HCT116 (cell line): Measurements from ENCODE around the gene CYB5A. TPM values are rescaled to one million over a fixed set of nuclear protein-coding genes. Genes with fewer than 3 reads are reported as not detected.

ENCODE experiments used
- ATAC-seq: fragments of 200-7000 bp; cut with Tn5 transposase; 2 replicates; pipeline ENCODE4 v1.9.1; 2020; ENCODE audit warnings: mild to moderate bottlenecking, moderate library complexity
- BruUV-seq: library from RNA; stranded (reverse); fragments of 400-500 nt; replicated peaks from 2 replicates; lab custom pipeline; 2021; lab: Mats Ljungman, UMichigan
- CTCF ChIA-PET: fragments of 300-600 bp; sonication (Branson Sonifier 250); formaldehyde crosslinking; loops from one replicate; lab custom pipeline; 2021; ENCODE audit warnings: antibody characterized with exemption; lab: Charles Lee
- POLR2A ChIA-PET: fragments of 300-600, 350-600 bp; sonication (Branson Sonifier 250); formaldehyde crosslinking; loops from one replicate; lab custom pipeline; 2021; ENCODE audit warnings: antibody characterized with exemption; lab: Charles Lee
- RAD21 ChIA-PET, 2 experiments: fragments of 300-600 bp; sonication (Branson Sonifier 250); formaldehyde crosslinking; loops; one replicate each; lab custom pipeline; 2023; ENCODE audit warnings: low total read pairs in 2 of 2; ENCODE audit not compliant: uncharacterized antibody in 2 of 2, unreplicated experiment in 2 of 2, low non-redundant PET in 1 of 2; lab: Charles Lee
- DNase-seq: peaks from one replicate; pipeline ENCODE4 v3.0.0-alpha.2; 2010; ENCODE audit warnings: low read depth, low spot score
- H2AFZ ChIP-seq: fragments of 200-600 bp; shearing (Covaris generic), sonication (generic); 2 replicates; pipeline ENCODE4 v1.6.1; 2017; ENCODE audit warnings: low read depth, mixed run types, mixed read lengths, antibody characterized with exemption, low read length; ENCODE audit not compliant: poor library complexity, severe bottlenecking
- H3K27ac ChIP-seq: 2 replicates; pipeline ENCODE4 v1.5.1; 2012; ENCODE audit warnings: low read depth, low read length
- H3K27me3 ChIP-seq: fragments of 200-600 bp; sonication (generic); 2 replicates; pipeline ENCODE4 v1.6.1; 2016; ENCODE audit warnings: mixed run types, low read length, mixed read lengths; ENCODE audit not compliant: insufficient read depth
- H3K36me3 ChIP-seq, 2 experiments: fragments of 200-500 bp in 1 of 2; fragments of 200-600 bp in 1 of 2; sonication (Bioruptor generic) in 1 of 2; sonication (generic) in 1 of 2; 2 replicates each; pipeline versions ENCODE4 v1.5.1 to v1.6.1; 2014 to 2016; ENCODE audit warnings: low read length in 2 of 2, inconsistent platforms in 1 of 2, mixed read lengths in 1 of 2, mixed run types in 1 of 2; ENCODE audit not compliant: insufficient read depth in 2 of 2, control insufficient read depth in 1 of 2
- H3K4me1 ChIP-seq, 2 experiments: fragments of 200-600 bp in 1 of 2; sonication (generic) in 1 of 2; 2 replicates each; pipeline versions ENCODE4 v1.5.1 to v1.6.1; 2012 to 2017; ENCODE audit warnings: low read length in 2 of 2, inconsistent platforms in 1 of 2, mild to moderate bottlenecking in 1 of 2, mixed read lengths in 1 of 2, mixed run types in 1 of 2, moderate library complexity in 1 of 2; ENCODE audit not compliant: insufficient read depth in 2 of 2, control insufficient read depth in 1 of 2
- H3K4me2 ChIP-seq: fragments of 200-600 bp; sonication (generic); 2 replicates; pipeline ENCODE4 v1.6.1; 2017; ENCODE audit warnings: mixed run types, low read length, mixed read lengths
- H3K4me3 ChIP-seq, 2 experiments: fragments of 200-600 bp in 1 of 2; sonication (generic) in 1 of 2; replicated peaks in 1 of 2; 2 replicates each; pipeline ENCODE4 v1.5.1; 2011 to 2016; ENCODE audit warnings: low read length in 2 of 2, control low read depth in 1 of 2, low read depth in 1 of 2, mild to moderate bottlenecking in 1 of 2, mixed read lengths in 1 of 2, mixed run types in 1 of 2
- H3K79me2 ChIP-seq: fragments of 200-600 bp; sonication (generic); 2 replicates; pipeline ENCODE4 v1.6.1; 2017; ENCODE audit warnings: mild to moderate bottlenecking, mixed run types, low read length, moderate library complexity, mixed read lengths; ENCODE audit not compliant: insufficient read depth
- H3K9ac ChIP-seq: fragments of 200-600 bp; sonication (generic); 2 replicates; pipeline ENCODE4 v1.6.1; 2016; ENCODE audit warnings: low read length, mixed read lengths
- H3K9me2 ChIP-seq: fragments of 200-600 bp; sonication (generic), shearing (Covaris generic); 2 replicates; pipeline ENCODE4 v1.6.1; 2017; ENCODE audit warnings: mixed run types, mild to moderate bottlenecking, moderate library complexity; ENCODE audit not compliant: insufficient read depth
- H3K9me3 ChIP-seq, 2 experiments: fragments of 200-500 bp in 1 of 2; fragments of 200-600 bp in 1 of 2; sonication (Bioruptor generic) in 1 of 2; sonication (generic) in 1 of 2; 2 replicates each; pipeline ENCODE4 v1.6.1; 2014 to 2017; ENCODE audit warnings: low read length in 2 of 2, mixed read lengths in 2 of 2, inconsistent platforms in 1 of 2, low read depth in 1 of 2, mild to moderate bottlenecking in 1 of 2, mixed run types in 1 of 2, moderate library complexity in 1 of 2; ENCODE audit not compliant: control insufficient read depth in 1 of 2, insufficient read depth in 1 of 2
- H4K20me1 ChIP-seq: fragments of 200-600 bp; sonication (generic), shearing (Covaris generic); 2 replicates; pipeline ENCODE4 v1.6.1; 2017; ENCODE audit warnings: mixed run types, mild to moderate bottlenecking, moderate library complexity; ENCODE audit not compliant: insufficient read depth
- CBX3 ChIP-seq: IDR thresholded peaks from 2 replicates; pipeline ENCODE4 v1.6.1; 2012; ENCODE audit warnings: low read depth
- CEBPB ChIP-seq: IDR thresholded peaks from 2 replicates; pipeline ENCODE4 v1.6.1; 2012; ENCODE audit warnings: low read depth
- CTCF ChIP-seq, 3 experiments: fragments of 200-600 bp in 1 of 3; sonication (generic) in 1 of 3; IDR thresholded peaks in 2 of 3; conservative IDR thresholded peaks in 1 of 3; 2 replicates each; pipeline ENCODE4 v1.5.1; 2012 to 2017; ENCODE audit warnings: low read depth in 2 of 3, low read length in 2 of 3, antibody characterized with exemption in 1 of 3, borderline replicate concordance in 1 of 3, control low read depth in 1 of 3, mild to moderate bottlenecking in 1 of 3, mixed read lengths in 1 of 3, mixed run types in 1 of 3, moderate library complexity in 1 of 3; ENCODE audit not compliant: insufficient read depth in 1 of 3
- EZH2 ChIP-seq: fragments of 200-600 bp; sonication (generic); IDR thresholded peaks from 2 replicates; pipeline ENCODE4 v1.6.1; 2017; ENCODE audit warnings: antibody characterized with exemption, mixed run types
- JUND ChIP-seq: IDR thresholded peaks from 2 replicates; pipeline ENCODE4 v1.6.1; 2012
- RAD21 ChIP-seq: IDR thresholded peaks from 2 replicates; pipeline ENCODE4 v1.6.1; 2012; ENCODE audit warnings: low read depth, mild to moderate bottlenecking
- REST ChIP-seq: IDR thresholded peaks from 2 replicates; pipeline ENCODE4 v1.6.1; 2012; ENCODE audit warnings: low read depth
- SIN3A ChIP-seq: IDR thresholded peaks from 2 replicates; pipeline ENCODE4 v1.6.1; 2012; ENCODE audit warnings: low read depth
- SP1 ChIP-seq: IDR thresholded peaks from 2 replicates; pipeline ENCODE4 v1.6.1; 2012; ENCODE audit warnings: low read depth
- TCF7L2 ChIP-seq: IDR thresholded peaks from 2 replicates; pipeline ENCODE4 v1.7.0; 2011; ENCODE audit warnings: borderline replicate concordance, inconsistent platforms; ENCODE audit not compliant: insufficient read depth, insufficient read length; ENCODE audit errors: extremely low read depth
- YY1 ChIP-seq: IDR thresholded peaks from 2 replicates; pipeline ENCODE4 v1.6.1; 2011; ENCODE audit warnings: low read length, low read depth, moderate library complexity, mild to moderate bottlenecking; ENCODE audit not compliant: insufficient replicate concordance; ENCODE audit errors: extremely low read depth
- ZBTB33 ChIP-seq: IDR thresholded peaks from 2 replicates; pipeline ENCODE4 v1.6.1; 2011; ENCODE audit warnings: mild to moderate bottlenecking, low read length, moderate library complexity; ENCODE audit not compliant: insufficient replicate concordance; ENCODE audit errors: extremely low read depth
- ZNF274 ChIP-seq: fragments of 200-500 bp; sonication (Bioruptor generic); IDR thresholded peaks from 2 replicates; pipeline ENCODE4 v1.6.1; 2014; ENCODE audit warnings: mild to moderate bottlenecking, low read depth, low read length, inconsistent platforms
- intact Hi-C: fragments of 100-400 bp; cut with micrococcal nuclease; formaldehyde crosslinking; loops from 2 replicates; pipeline ENCODE4 v1.10.0; 2022
- total RNA-seq: library from RNA; stranded (reverse); gene quantifications from one replicate; pipeline ENCODE4 v1.2.1, GENCODE V29; 2021; ENCODE audit not compliant: unreplicated experiment
- TF ChIP-seq, protein P1 (sequence below): IDR thresholded peaks from 2 replicates; pipeline ENCODE4 v1.6.1; 2012

Gene CYB5A
- total RNA-seq, 1 experiment from 2014 or later: 37.7 TPM

GRCh38 chr18:74288041-74288440, 3.7 kb downstream of the CYB5A start (continued):
- no peak for TF ChIP-seq CTCF (IDR thresholded peaks at IDR 0.05 in 2 of 3, conservative IDR thresholded peaks at IDR 0.05 in 1 of 3; ENCODE audit: borderline replicate concordance in 1 of 3, insufficient read depth in 1 of 3, low read depth in 2 of 3, low read length in 2 of 3)
- TF ChIP-seq SIN3A: no peak
- TF ChIP-seq RAD21: no peak

DNA sequence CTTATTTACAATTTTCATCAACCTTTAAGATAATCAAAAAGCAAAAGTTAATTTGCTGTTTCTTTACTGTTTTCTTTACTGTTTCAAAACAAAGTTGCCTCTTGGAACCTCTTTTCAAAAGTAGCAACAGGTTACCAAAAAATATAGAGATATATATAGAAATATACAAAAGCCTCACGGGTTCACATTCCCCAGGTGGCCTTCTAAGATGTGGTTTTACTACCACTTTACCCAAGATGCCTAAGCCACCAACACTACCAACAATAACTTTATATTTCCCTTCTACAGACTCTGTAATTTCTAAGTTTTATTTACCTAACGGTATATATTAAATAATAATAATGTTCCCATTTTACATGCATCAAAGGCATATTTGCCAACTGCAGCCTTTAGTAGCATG, 4.9 kb downstream of the CYB5A start:
- Histone ChIP-seq H3K4me3 (no peak overlapping the region), H3K4me2 (no peak overlapping the region), H2AFZ (no peak overlapping the region), H3K27me3 (no peaks in the 10 kb centered on the region), H3K9ac (no peak overlapping the region), H3K9me3 (no peaks in the 10 kb centered on the region), H3K36me3 (no peaks in the 10 kb centered on the region; a peak in 1 of 4 replicates), H4K20me1 (no peaks in the 10 kb centered on the region), H3K27ac (no peak overlapping the region), H3K4me1 (peaks cover 7 to 19% of the 10 kb centered on the region in 2 experiments; a peak in 3 of 4 replicates), H3K9me2 (no peaks in the 10 kb centered on the region), H3K79me2 (no peaks in the 10 kb centered on the region)
- ChIA-PET CTCF (no interaction called here), POLR2A (no interaction called here), RAD21 (no interaction called here)
- no peak for ATAC-seq
- intact Hi-C loops: loop anchor here (5.0 kb wide), 1 partner anchor 90 kb away; no protein-coding TSS in a partner anchor
- no TSS peak for BruUV-seq
- DNase-seq: no peak
- TF ChIP-seq REST (no peak), ZBTB33 (no peak), TCF7L2 (no peak), CBX3 (no peak), RAD21 (no peak), YY1 (no peak), ZNF274 (no peak), EZH2 (no peak), CTCF (IDR thresholded peaks at IDR 0.05 in 2 of 3, conservative IDR thresholded peaks at IDR 0.05 in 1 of 3; ENCODE audit: borderline replicate concordance in 1 of 3, insufficient read depth in 1 of 3, low read depth in 2 of 3, low read length in 2 of 3) (no peak), CEBPB (no peak), SP1 (no peak), JUND (no peak)
- TF ChIP-seq, protein P1, sequence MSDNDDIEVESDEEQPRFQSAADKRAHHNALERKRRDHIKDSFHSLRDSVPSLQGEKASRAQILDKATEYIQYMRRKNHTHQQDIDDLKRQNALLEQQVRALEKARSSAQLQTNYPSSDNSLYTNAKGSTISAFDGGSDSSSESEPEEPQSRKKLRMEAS: no peak
